Measurements from ENCODE around the gene CUEDC1.

DNA sequence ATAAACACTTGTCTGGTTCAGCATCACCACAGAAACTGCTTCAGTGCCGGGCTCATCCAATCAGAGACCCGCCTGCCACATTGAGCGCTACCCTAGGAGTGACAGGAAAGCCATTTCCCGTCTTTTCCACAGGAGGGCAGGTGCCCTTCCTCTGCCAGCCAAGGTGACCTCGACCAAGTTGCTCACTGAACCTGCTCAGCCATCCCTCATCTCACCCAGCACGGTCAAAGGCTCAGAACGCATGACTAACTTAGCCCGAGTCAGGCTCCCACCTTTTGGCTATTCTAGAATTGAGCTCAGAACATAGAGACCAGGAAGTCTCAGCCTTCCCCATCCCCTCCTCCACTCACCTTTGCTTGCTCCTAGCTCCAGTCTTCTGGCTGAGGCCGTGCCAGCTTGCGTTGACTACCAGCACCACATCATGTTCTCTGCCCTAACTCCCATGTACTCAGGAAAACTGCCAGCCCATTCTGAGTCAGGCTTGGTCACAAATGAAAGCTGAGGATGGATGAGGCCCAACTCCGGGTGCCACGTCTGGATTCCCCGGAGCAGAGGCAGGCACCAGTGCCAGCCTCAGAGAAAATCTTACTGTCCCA lies 121.0 kb downstream of the CUEDC1 start:
- TF ChIP-seq, protein P1, sequence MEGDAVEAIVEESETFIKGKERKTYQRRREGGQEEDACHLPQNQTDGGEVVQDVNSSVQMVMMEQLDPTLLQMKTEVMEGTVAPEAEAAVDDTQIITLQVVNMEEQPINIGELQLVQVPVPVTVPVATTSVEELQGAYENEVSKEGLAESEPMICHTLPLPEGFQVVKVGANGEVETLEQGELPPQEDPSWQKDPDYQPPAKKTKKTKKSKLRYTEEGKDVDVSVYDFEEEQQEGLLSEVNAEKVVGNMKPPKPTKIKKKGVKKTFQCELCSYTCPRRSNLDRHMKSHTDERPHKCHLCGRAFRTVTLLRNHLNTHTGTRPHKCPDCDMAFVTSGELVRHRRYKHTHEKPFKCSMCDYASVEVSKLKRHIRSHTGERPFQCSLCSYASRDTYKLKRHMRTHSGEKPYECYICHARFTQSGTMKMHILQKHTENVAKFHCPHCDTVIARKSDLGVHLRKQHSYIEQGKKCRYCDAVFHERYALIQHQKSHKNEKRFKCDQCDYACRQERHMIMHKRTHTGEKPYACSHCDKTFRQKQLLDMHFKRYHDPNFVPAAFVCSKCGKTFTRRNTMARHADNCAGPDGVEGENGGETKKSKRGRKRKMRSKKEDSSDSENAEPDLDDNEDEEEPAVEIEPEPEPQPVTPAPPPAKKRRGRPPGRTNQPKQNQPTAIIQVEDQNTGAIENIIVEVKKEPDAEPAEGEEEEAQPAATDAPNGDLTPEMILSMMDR (IDR thresholded peaks at IDR 0.05; ENCODE audit: poor library complexity) = no peak
- TF ChIP-seq EZH2 (IDR thresholded peaks at IDR 0.05; ENCODE audit: borderline replicate concordance) = no peak
- no peak for TF ChIP-seq EZH2phosphoT487 (IDR thresholded peaks at IDR 0.05; ENCODE audit: low read depth, severe bottlenecking, unreplicated experiment)

Data from hepatocyte (in vitro differentiated cells).